ENCODE results near the gene RUSC2.

- TF ChIP-seq CTCF (IDR thresholded peaks at IDR 0.05) (no peak), POLR2A (IDR thresholded peaks at IDR 0.05) (no peak)
Observed at GRCh38 chr9:35518981-35519679, 29.2 kb downstream of the RUSC2 start.
